GM21825 (cell line): ENCODE data around the gene ADAMTSL1.

Source experiments
- ATAC-seq: cut with Tn5 transposase; IDR thresholded peaks from one replicate; pipeline ENCODE4 v1.9.1; 2021; ENCODE audit warnings: mild to moderate bottlenecking, moderate library complexity; ENCODE audit not compliant: unreplicated experiment

The ADAMTSL1 gene

GRCh38 chr9:18688581-18689565 is 214.9 kb downstream of the ADAMTSL1 start:
- ATAC-seq, result no peak

GRCh38 chr9:18689921-18690320 is 216.0 kb downstream of the ADAMTSL1 start:
- ATAC-seq, result no peak

GRCh38 chr9:18692268-18692667 is 218.3 kb downstream of the ADAMTSL1 start:
- ATAC-seq, result no peak

GRCh38 chr9:18692962-18693361 is 219.0 kb downstream of the ADAMTSL1 start:
- ATAC-seq, result no peak

- no peak for ATAC-seq
Observed at GRCh38 chr9:18694959-18695668, 221.2 kb downstream of the ADAMTSL1 start.

GRCh38 chr9:18698992-18699391 is 225.0 kb downstream of the ADAMTSL1 start:
- no peak for ATAC-seq

- no peak for ATAC-seq
Observed at GRCh38 chr9:18699764-18700163, 225.8 kb downstream of the ADAMTSL1 start.

- no peak for ATAC-seq
Observed at GRCh38 chr9:18700714-18701113, 226.8 kb downstream of the ADAMTSL1 start.

GRCh38 chr9:18703151-18703900 is 229.4 kb downstream of the ADAMTSL1 start:
- no peak for ATAC-seq

GRCh38 chr9:18703901-18704379 is 230.0 kb downstream of the ADAMTSL1 start:
- no peak for ATAC-seq

GRCh38 chr9:18705796-18706392 is 231.9 kb downstream of the ADAMTSL1 start:
- ATAC-seq, result no peak

GRCh38 chr9:18706648-18707047 is 232.7 kb downstream of the ADAMTSL1 start:
- ATAC-seq, result no peak

GRCh38 chr9:18707061-18707461 is 233.1 kb downstream of the ADAMTSL1 start:
- no peak for ATAC-seq

- ATAC-seq, result no peak
Observed at GRCh38 chr9:18707489-18708205, 233.7 kb downstream of the ADAMTSL1 start.

- ATAC-seq, result no peak
Observed at GRCh38 chr9:18708429-18708828, 234.5 kb downstream of the ADAMTSL1 start.

- ATAC-seq, result no peak
Observed at GRCh38 chr9:18710065-18710464, 236.1 kb downstream of the ADAMTSL1 start.

GRCh38 chr9:18717759-18718158 is 243.8 kb downstream of the ADAMTSL1 start:
- ATAC-seq, result no peak

GRCh38 chr9:18718393-18718792 is 244.4 kb downstream of the ADAMTSL1 start:
- no peak for ATAC-seq

GRCh38 chr9:18718932-18719331 is 245.0 kb downstream of the ADAMTSL1 start:
- no peak for ATAC-seq

- no peak for ATAC-seq
Observed at GRCh38 chr9:18720691-18721090, 246.7 kb downstream of the ADAMTSL1 start.
